ENCODE data around the gene ST8SIA5. TPM values are rescaled to one million over a fixed set of nuclear protein-coding genes. Genes with fewer than 3 reads are reported as not detected.

ST8SIA5 gene
- total and polyA plus RNA-seq, 9 of the 15 experiments (the other 6 are each of a cell fraction or from before 2014, with no cell fraction given), result 0.03 to 0.33 (median 0.06) TPM; not detected in 5

DNA sequence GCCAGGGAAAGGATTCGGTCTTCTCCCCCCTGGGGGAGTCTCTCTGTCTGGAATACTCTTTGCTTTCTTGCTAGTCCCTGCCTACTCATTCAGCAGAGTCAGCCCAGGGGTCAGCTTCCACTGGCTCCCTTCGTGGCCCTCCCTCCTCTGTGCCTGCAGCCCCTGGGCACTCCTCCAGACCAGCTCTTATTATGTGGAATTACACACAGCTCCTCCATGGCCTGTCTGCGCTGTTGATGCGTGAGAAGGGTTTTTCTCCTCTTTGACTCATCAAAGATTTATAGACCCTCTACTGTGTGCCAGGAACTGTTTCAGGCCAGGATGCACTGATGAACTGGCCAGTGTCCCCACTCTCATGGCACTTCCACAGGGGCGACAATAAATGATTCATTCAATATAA, 44.4 kb downstream of the ST8SIA5 start (continued):
- TF ChIP-seq TARDBP (IDR thresholded peaks at IDR 0.05) (no peak), KLF16 (IDR thresholded peaks at IDR 0.05) (no peak), TCFL5 (CRISPR knock-in tag; conservative IDR thresholded peaks at IDR 0.05) (no peak), PCBP2 (IDR thresholded peaks at IDR 0.05; ENCODE audit: low read depth, low read length, poor library complexity, severe bottlenecking) (no peak), ZNF589 (CRISPR knock-in tag; IDR thresholded peaks at IDR 0.05; ENCODE audit: low read depth) (no peak)

DNA sequence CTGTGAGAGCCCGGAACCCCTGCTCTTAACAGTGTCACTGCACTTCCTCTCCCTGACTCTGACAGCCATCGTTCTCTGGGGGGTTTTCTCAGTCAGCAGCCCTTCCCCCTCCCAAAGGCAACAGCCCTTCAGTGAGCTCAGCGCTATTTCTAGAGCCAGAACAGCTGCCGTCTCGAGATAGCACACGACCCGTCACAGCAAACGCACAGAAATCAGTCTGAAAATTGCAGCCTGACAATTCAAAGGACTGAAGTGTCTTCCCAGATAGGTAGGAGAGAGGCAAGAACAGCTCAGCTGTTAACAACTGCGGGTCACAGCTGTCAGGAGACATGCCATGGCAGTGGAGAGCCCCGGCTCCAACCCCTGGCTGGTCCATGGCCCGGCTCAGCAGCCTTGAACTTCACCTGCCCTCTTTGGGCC, 45.4 kb downstream of the ST8SIA5 start:
- POLR2A ChIA-PET, result interaction anchor here (0.6 to 0.9 kb wide), 2 partner anchors 9 to 19 kb away, joined by 3 read pairs; no protein-coding TSS in a partner anchor
- Histone ChIP-seq H3K4me2 (ENCODE audit: insufficient read depth, low read length) (peak overlapping the region; percentile 27; the same call in 1 of the 2 replicates), H3K9me1 (ENCODE audit: control insufficient read depth, insufficient read depth, low read length) (no peaks in the 10 kb centered on the region), H3K79me2 (ENCODE audit: control insufficient read depth, insufficient read depth, low read length) (no peaks in the 10 kb centered on the region), H3K9ac (ENCODE audit: insufficient read depth in 1 of 2, low read depth in 2 of 2, low read length in 2 of 2) (no peak overlapping the region), H2AFZ (ENCODE audit: low read depth, low read length) (peak overlapping the region; percentile 44; the same call in 1 of the 2 replicates), H3K9me3 (replicated peaks; ENCODE audit: control insufficient read depth, insufficient read depth, low read depth, low read length) (no peaks in the 10 kb centered on the region), H3K27ac (ENCODE audit: extremely low read depth, low read depth, low read length) (no peak overlapping the region; the same call in 2 of the 3 replicates), H4K20me1 (replicated peaks; ENCODE audit: control insufficient read depth, insufficient read depth, low read length) (no peaks in the 10 kb centered on the region; the same call in 1 of the 2 replicates), H3K4me3 (no peak overlapping the region), H3K27me3 (ENCODE audit: control insufficient read depth in 2 of 2, insufficient read depth in 2 of 2, low read length in 2 of 2) (peaks cover 0 to 12% of the 10 kb centered on the region in 2 experiments; a peak in 1 of 5 replicates), H3K36me3 (ENCODE audit: control insufficient read depth, insufficient read depth, low read length) (no peaks in the 10 kb centered on the region), H3K4me1 (replicated peaks in 1 of 2; ENCODE audit: control insufficient read depth in 2 of 2, insufficient read depth in 2 of 2, low read length in 2 of 2) (peaks cover 0 to 11% of the 10 kb centered on the region in 2 experiments; a peak in 3 of 5 replicates)
- peak; percentile 93 for FAIRE-seq
- intact Hi-C loops (cut with micrococcal nuclease) (no loop called here), in situ Hi-C loops (cut with MboI) (no loop called here)
- CTCF ChIA-PET (ENCODE audit: low intra/inter-chr PET ratio), result no interaction called here
- DNase-seq (ENCODE audit: extremely low read depth in 1 of 4, low spot score in 3 of 4), result peak; percentile 66 to 84 (median 73)
- BruUV-seq (replicated peaks), result no TSS peak
- 1% methylated on average over 11 of the region's 11 CpGs for WGBS (ENCODE audit: insufficient coverage, low coverage, missing lambda C conversion rate)
- ATAC-seq, result peak; percentile 90
- TF ChIP-seq, protein P1, sequence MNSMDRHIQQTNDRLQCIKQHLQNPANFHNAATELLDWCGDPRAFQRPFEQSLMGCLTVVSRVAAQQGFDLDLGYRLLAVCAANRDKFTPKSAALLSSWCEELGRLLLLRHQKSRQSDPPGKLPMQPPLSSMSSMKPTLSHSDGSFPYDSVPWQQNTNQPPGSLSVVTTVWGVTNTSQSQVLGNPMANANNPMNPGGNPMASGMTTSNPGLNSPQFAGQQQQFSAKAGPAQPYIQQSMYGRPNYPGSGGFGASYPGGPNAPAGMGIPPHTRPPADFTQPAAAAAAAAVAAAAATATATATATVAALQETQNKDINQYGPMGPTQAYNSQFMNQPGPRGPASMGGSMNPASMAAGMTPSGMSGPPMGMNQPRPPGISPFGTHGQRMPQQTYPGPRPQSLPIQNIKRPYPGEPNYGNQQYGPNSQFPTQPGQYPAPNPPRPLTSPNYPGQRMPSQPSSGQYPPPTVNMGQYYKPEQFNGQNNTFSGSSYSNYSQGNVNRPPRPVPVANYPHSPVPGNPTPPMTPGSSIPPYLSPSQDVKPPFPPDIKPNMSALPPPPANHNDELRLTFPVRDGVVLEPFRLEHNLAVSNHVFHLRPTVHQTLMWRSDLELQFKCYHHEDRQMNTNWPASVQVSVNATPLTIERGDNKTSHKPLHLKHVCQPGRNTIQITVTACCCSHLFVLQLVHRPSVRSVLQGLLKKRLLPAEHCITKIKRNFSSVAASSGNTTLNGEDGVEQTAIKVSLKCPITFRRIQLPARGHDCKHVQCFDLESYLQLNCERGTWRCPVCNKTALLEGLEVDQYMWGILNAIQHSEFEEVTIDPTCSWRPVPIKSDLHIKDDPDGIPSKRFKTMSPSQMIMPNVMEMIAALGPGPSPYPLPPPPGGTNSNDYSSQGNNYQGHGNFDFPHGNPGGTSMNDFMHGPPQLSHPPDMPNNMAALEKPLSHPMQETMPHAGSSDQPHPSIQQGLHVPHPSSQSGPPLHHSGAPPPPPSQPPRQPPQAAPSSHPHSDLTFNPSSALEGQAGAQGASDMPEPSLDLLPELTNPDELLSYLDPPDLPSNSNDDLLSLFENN (IDR thresholded peaks at IDR 0.05; ENCODE audit: low read depth in 2 of 2, low read length in 2 of 2), result peak in 1 of 2 experiments; percentile 57; a peak in 1 of 4 replicates
- TF ChIP-seq, protein P2, sequence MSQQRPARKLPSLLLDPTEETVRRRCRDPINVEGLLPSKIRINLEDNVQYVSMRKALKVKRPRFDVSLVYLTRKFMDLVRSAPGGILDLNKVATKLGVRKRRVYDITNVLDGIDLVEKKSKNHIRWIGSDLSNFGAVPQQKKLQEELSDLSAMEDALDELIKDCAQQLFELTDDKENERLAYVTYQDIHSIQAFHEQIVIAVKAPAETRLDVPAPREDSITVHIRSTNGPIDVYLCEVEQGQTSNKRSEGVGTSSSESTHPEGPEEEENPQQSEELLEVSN (IDR thresholded peaks at IDR 0.05; ENCODE audit: borderline replicate concordance in 1 of 2, extremely low read depth in 1 of 2, insufficient read depth in 1 of 2, insufficient read length in 1 of 2, low read depth in 1 of 2, low read length in 1 of 2, poor library complexity in 1 of 2, severe bottlenecking in 1 of 2), result no peak
- TF ChIP-seq, protein P3, sequence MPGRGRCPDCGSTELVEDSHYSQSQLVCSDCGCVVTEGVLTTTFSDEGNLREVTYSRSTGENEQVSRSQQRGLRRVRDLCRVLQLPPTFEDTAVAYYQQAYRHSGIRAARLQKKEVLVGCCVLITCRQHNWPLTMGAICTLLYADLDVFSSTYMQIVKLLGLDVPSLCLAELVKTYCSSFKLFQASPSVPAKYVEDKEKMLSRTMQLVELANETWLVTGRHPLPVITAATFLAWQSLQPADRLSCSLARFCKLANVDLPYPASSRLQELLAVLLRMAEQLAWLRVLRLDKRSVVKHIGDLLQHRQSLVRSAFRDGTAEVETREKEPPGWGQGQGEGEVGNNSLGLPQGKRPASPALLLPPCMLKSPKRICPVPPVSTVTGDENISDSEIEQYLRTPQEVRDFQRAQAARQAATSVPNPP (IDR thresholded peaks at IDR 0.05; ENCODE audit: borderline replicate concordance, insufficient read depth, insufficient read length), result no peak
- TF ChIP-seq CREM (IDR thresholded peaks at IDR 0.05; ENCODE audit: low read depth), result peak; percentile 59
- no peak for TF ChIP-seq KDM4B (IDR thresholded peaks at IDR 0.05; ENCODE audit: borderline replicate concordance in 2 of 2, low read depth in 1 of 2)
- TF ChIP-seq ZKSCAN8 (CRISPR knock-in tag; IDR thresholded peaks at IDR 0.05), result no peak
- TF ChIP-seq FIP1L1 (IDR thresholded peaks at IDR 0.05; ENCODE audit: low read depth, low read length, poor library complexity, severe bottlenecking), result no peak
- TF ChIP-seq SIN3A (IDR thresholded peaks at IDR 0.05; ENCODE audit: borderline replicate concordance in 2 of 2, control insufficient read depth in 1 of 2, low read depth in 2 of 2, low read length in 2 of 2), result no peak
